PC-9 (cell line): ENCODE results near the gene AFF2.

Experiments
- CTCF ChIP-seq: fragments of 200-600 bp; sonication (generic); conservative IDR thresholded peaks from 2 replicates; pipeline ENCODE4 v1.6.1; 2017; ENCODE audit warnings: mixed run types, antibody characterized with exemption, mild to moderate bottlenecking, moderate library complexity
- EZH2 ChIP-seq: fragments of 200-600 bp; sonication (generic); IDR thresholded peaks from 2 replicates; pipeline ENCODE4 v1.8.0; 2017; ENCODE audit warnings: antibody characterized with exemption, low read depth

GRCh38 chrX:148904421-148905111, 404.1 kb downstream of the AFF2 start:
- TF ChIP-seq EZH2 = no peak
- TF ChIP-seq CTCF = no peak
